ENCODE results near the gene ABLIM2. TPM values are rescaled to one million over a fixed set of nuclear protein-coding genes. Genes with fewer than 3 reads are reported as not detected.

Gene ABLIM2
- polyA plus RNA-seq, 3 donors = 0.21 TPM; not detected in 2

GRCh38 chr4:7985891-7986441, 172.6 kb downstream of the ABLIM2 start:
- H3K36me3 ChIP-seq (replicated peaks in 1 of 2; ENCODE audit: control insufficient read depth in 1 of 2, insufficient read depth in 2 of 2, low read length in 2 of 2) = no peaks in the 10 kb centered on the region
- H3K79me2 ChIP-seq (ENCODE audit: insufficient read depth, low read length) = no peaks in the 10 kb centered on the region
- no peaks in the 10 kb centered on the region for H4K20me1 ChIP-seq (ENCODE audit: insufficient read depth, low read length)
- Mint-ChIP-seq H3K27ac (no peak overlapping the region), H3K4me3 (peak overlapping the region in 1 of 2 donors; percentile 43), H3K9me3 (peaks cover 0 to 3% (median 0%) of the 10 kb centered on the region in 7 donors), H3K4me1 (no peaks in the 10 kb centered on the region), H3K36me3 (no peaks in the 10 kb centered on the region), H3K27me3 (ENCODE audit: low read depth in 3 of 3) (peaks cover 7 to 19% (median 19%) of the 10 kb centered on the region in 3 donors)
- no peaks in the 10 kb centered on the region for H3K4me1 ChIP-seq (ENCODE audit: control insufficient read depth in 1 of 2, insufficient read depth in 2 of 2, low read length in 2 of 2)
- no peak overlapping the region for H3K4me2 ChIP-seq (replicated peaks; ENCODE audit: extremely low read depth, low read length, poor library complexity, severe bottlenecking)
- no peak for TF ChIP-seq CTCF (IDR thresholded peaks at IDR 0.05)
- DNase-seq = no peak
- H3K27me3 ChIP-seq (ENCODE audit: control insufficient read depth in 2 of 2, insufficient read depth in 2 of 2, low read length in 2 of 2) = peaks cover 0 to 6% of the 10 kb centered on the region in 2 donors
- 5% methylated on average over 20 of the region's 21 CpGs for WGBS (ENCODE audit: insufficient coverage)
- H2AFZ ChIP-seq (ENCODE audit: insufficient read depth, low read depth, low read length, poor library complexity, severe bottlenecking) = no peak overlapping the region
- H3K4me3 ChIP-seq (replicated peaks in 1 of 3; ENCODE audit: low read depth in 2 of 3, low read length in 3 of 3) = no peak overlapping the region
- H3K9me3 ChIP-seq (replicated peaks in 1 of 2; ENCODE audit: control insufficient read depth in 1 of 2, insufficient read depth in 1 of 2, low read length in 2 of 2) = no peaks in the 10 kb centered on the region
- intact Hi-C loops (cut with micrococcal nuclease) = loop anchor here in 1 of 2 donors (2.0 kb wide), 1 partner anchor 183 kb away; no protein-coding TSS in a partner anchor
- no peak overlapping the region for H3K27ac ChIP-seq (ENCODE audit: low read depth in 1 of 2, low read length in 2 of 2)
- no peak overlapping the region for H3K9ac ChIP-seq (ENCODE audit: insufficient read depth, low read length, poor library complexity, severe bottlenecking)

GRCh38 chr4:7985072-7985471, 173.5 kb downstream of the ABLIM2 start:
- no peaks in the 10 kb centered on the region for H3K36me3 ChIP-seq (replicated peaks in 1 of 2; ENCODE audit: control insufficient read depth in 1 of 2, insufficient read depth in 2 of 2, low read length in 2 of 2)
- TF ChIP-seq CTCF (IDR thresholded peaks at IDR 0.05) = no peak
- Mint-ChIP-seq H3K27ac (no peak overlapping the region), H3K27me3 (ENCODE audit: low read depth in 3 of 3) (peaks cover 7 to 19% (median 16%) of the 10 kb centered on the region in 3 donors), H3K9me3 (peaks cover 0 to 3% (median 0%) of the 10 kb centered on the region in 7 donors), H3K36me3 (no peaks in the 10 kb centered on the region), H3K4me1 (no peaks in the 10 kb centered on the region), H3K4me3 (no peak overlapping the region)
- no peaks in the 10 kb centered on the region for H4K20me1 ChIP-seq (ENCODE audit: insufficient read depth, low read length)
- intact Hi-C loops (cut with micrococcal nuclease) = no loop called here
- H3K9ac ChIP-seq (ENCODE audit: insufficient read depth, low read length, poor library complexity, severe bottlenecking) = no peak overlapping the region
- no peaks in the 10 kb centered on the region for H3K79me2 ChIP-seq (ENCODE audit: insufficient read depth, low read length)
- no peak for DNase-seq
- 83% methylated on average over 12 of the region's 12 CpGs for WGBS (ENCODE audit: insufficient coverage)
- no peak overlapping the region for H3K4me2 ChIP-seq (replicated peaks; ENCODE audit: extremely low read depth, low read length, poor library complexity, severe bottlenecking)
- H3K9me3 ChIP-seq (replicated peaks in 1 of 2; ENCODE audit: control insufficient read depth in 1 of 2, insufficient read depth in 1 of 2, low read length in 2 of 2) = no peaks in the 10 kb centered on the region
- no peaks in the 10 kb centered on the region for H3K4me1 ChIP-seq (ENCODE audit: control insufficient read depth in 1 of 2, insufficient read depth in 2 of 2, low read length in 2 of 2)
- no peak overlapping the region for H2AFZ ChIP-seq (ENCODE audit: insufficient read depth, low read depth, low read length, poor library complexity, severe bottlenecking)
- peaks cover 0 to 6% of the 10 kb centered on the region in 2 donors for H3K27me3 ChIP-seq (ENCODE audit: control insufficient read depth in 2 of 2, insufficient read depth in 2 of 2, low read length in 2 of 2)
- H3K4me3 ChIP-seq (replicated peaks in 1 of 3; ENCODE audit: low read depth in 2 of 3, low read length in 3 of 3) = no peak overlapping the region
- no peak overlapping the region for H3K27ac ChIP-seq (ENCODE audit: low read depth in 1 of 2, low read length in 2 of 2)
